ENCODE data around the gene COL11A1.

COL11A1 gene

DNA sequence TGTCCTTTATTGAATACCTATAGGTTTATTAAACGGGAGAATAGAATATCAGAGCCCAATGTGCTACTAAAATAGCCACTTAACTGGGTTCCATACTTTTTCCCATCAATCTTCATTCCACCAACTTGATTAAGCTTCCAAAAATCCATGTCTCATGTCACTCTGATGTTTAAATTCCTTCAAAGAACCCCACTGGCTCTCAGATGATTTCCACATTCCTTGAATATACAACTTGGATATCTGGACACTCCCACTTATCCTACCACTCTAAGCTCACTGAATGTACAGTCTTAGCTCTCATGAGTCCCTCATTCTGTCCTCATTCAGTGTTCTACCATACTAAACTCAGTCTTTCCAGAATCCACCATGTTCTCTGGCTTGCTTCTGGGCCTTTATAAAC is 21.1 kb downstream of the COL11A1 start:
- no peak overlapping the region for H3K4me3 ChIP-seq (ENCODE audit: low read depth, low read length)
- no peak for TF ChIP-seq CTCF (conservative IDR thresholded peaks at IDR 0.05; ENCODE audit: low read depth, low read length)
- peak; percentile 62 for DNase-seq (ENCODE audit: low read depth)

GRCh38 chr1:103084181-103084580 is 24.1 kb downstream of the COL11A1 start:
- peak; percentile 64 for DNase-seq (ENCODE audit: low read depth)
- no peak overlapping the region for H3K4me3 ChIP-seq (ENCODE audit: low read depth, low read length)
- TF ChIP-seq CTCF (conservative IDR thresholded peaks at IDR 0.05; ENCODE audit: low read depth, low read length) = no peak

- H3K4me3 ChIP-seq (ENCODE audit: low read depth, low read length) = no peak overlapping the region
- TF ChIP-seq CTCF (conservative IDR thresholded peaks at IDR 0.05; ENCODE audit: low read depth, low read length) = no peak
- no peak for DNase-seq (ENCODE audit: low read depth)
Measured at GRCh38 chr1:103075316-103076000, 32.9 kb downstream of the COL11A1 start.

GRCh38 chr1:103074224-103074623 is 34.1 kb downstream of the COL11A1 start:
- no peak for TF ChIP-seq CTCF (conservative IDR thresholded peaks at IDR 0.05; ENCODE audit: low read depth, low read length)
- no peak for DNase-seq (ENCODE audit: low read depth)
- no peak overlapping the region for H3K4me3 ChIP-seq (ENCODE audit: low read depth, low read length)

DNA sequence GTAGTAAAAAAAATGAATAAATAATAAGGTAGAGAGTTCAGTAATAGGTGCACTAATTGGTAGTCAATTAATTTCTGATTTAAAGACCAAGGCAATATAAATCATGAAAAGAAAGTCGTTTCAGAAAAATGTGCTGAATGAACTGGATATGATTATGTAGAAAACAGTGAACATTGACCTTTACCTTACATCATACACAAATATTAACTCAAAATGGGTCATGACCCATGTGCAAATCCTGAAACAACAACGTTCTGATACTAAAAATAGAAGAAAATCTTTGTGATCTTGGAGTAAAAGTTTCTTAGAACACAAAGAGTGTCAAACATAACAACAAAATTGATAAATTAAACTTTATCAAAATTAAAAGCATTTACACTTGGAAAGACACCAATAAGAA is 39.1 kb downstream of the COL11A1 start:
- no peak for TF ChIP-seq CTCF (conservative IDR thresholded peaks at IDR 0.05; ENCODE audit: low read depth, low read length)
- no peak overlapping the region for H3K4me3 ChIP-seq (ENCODE audit: low read depth, low read length)
- peak; percentile 42 for DNase-seq (ENCODE audit: low read depth)

DNA sequence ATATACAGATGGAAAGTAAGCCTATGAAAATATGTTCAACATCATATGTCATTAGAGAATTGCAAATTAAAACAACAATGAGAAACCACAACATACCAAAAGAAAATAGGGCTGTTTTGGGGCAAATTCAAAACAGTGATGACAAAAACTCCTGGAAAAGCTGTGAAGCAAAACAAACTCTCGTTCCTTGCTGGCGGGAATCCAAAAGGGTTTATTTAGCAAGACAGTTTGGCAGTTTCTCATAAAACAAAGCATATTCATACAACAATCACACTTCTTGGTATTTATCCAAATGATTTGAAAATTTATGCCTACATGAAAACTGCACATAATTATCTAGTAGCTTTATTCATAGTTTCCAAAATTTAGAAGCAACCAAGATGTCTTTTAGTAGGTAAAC is 44.4 kb downstream of the COL11A1 start:
- no peak overlapping the region for H3K4me3 ChIP-seq (ENCODE audit: low read depth, low read length)
- TF ChIP-seq CTCF (conservative IDR thresholded peaks at IDR 0.05; ENCODE audit: low read depth, low read length) = no peak
- DNase-seq (ENCODE audit: low read depth) = peak; percentile 73

DNA sequence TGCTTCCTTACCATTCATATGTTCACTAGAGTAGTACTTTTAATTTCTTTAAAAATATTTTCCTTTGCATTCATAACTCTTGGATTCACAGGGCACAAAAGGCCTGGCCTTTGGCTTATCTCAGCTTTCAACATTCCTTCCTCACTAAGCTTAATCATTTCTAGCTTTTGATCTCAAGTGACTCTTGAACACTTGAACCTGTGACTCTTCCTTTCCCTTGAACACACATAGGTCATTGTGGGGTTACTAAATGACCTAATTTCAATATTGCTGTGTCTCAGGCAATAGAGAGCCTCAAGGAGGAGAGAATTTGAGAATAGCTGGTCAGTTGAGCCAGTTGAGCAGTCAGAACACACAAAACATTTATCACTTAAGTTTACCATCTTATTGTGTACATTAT is 49.9 kb downstream of the COL11A1 start:
- TF ChIP-seq CTCF (conservative IDR thresholded peaks at IDR 0.05; ENCODE audit: low read depth, low read length) = no peak

More for the DNA sequence above, 49.9 kb downstream of the COL11A1 start:
- H3K4me3 ChIP-seq (ENCODE audit: low read depth, low read length) = no peak overlapping the region
- peak; percentile 49 for DNase-seq (ENCODE audit: low read depth)

Measured in choroid plexus epithelial cell (primary cell).